DND-41 (cell line): ENCODE data around the gene NOC4L.

Source experiments
- ATAC-seq: fragments of 200-7000 bp; cut with Tn5 transposase; 3 replicates; pipeline ENCODE4 v1.9.1; 2021; ENCODE audit warnings: low read depth; ENCODE audit not compliant: insufficient read depth
- DNase-seq: peaks from one replicate; pipeline ENCODE4 v3.0.0-alpha.2; 2020
- H2AFZ ChIP-seq: 2 replicates; pipeline ENCODE4 v1.6.0; 2012; ENCODE audit warnings: low read depth, low read length
- H3K27ac ChIP-seq: 2 replicates; pipeline ENCODE4 v1.5.1; 2012; ENCODE audit warnings: low read length, inconsistent platforms
- H3K27me3 ChIP-seq: fragments of 200-600 bp; sonication (generic); 2 replicates; pipeline ENCODE4 v1.6.0; 2012; ENCODE audit warnings: low read length, mild to moderate bottlenecking, inconsistent platforms; ENCODE audit not compliant: insufficient read depth, poor library complexity
- H3K36me3 ChIP-seq: 2 replicates; pipeline ENCODE4 v1.5.1; 2012; ENCODE audit warnings: low read length, inconsistent platforms; ENCODE audit not compliant: insufficient read depth
- H3K4me1 ChIP-seq: 2 replicates; pipeline ENCODE4 v1.5.1; 2012; ENCODE audit warnings: mild to moderate bottlenecking, low read length; ENCODE audit not compliant: insufficient read depth
- H3K4me2 ChIP-seq: 2 replicates; pipeline ENCODE4 v1.6.0; 2012; ENCODE audit warnings: mild to moderate bottlenecking, moderate library complexity, low read length, inconsistent platforms; ENCODE audit not compliant: insufficient read depth
- H3K4me3 ChIP-seq, 2 experiments: fragments of 200-600 bp in 1 of 2; shearing (Covaris generic) in 1 of 2; 2 replicates each; pipeline ENCODE4 v1.5.1; 2012 to 2016; ENCODE audit warnings: inconsistent platforms in 2 of 2, low read length in 2 of 2, mild to moderate bottlenecking in 2 of 2, low read depth in 1 of 2, moderate library complexity in 1 of 2
- H3K79me2 ChIP-seq: 2 replicates; pipeline ENCODE4 v1.6.0; 2012; ENCODE audit warnings: low read length, inconsistent platforms; ENCODE audit not compliant: insufficient read depth
- H3K9ac ChIP-seq: 2 replicates; pipeline ENCODE4 v1.6.0; 2012; ENCODE audit warnings: low read depth, mild to moderate bottlenecking, inconsistent platforms, low read length, moderate library complexity
- H3K9me3 ChIP-seq: 2 replicates; pipeline ENCODE4 v1.5.1; 2012; ENCODE audit warnings: low read length, moderate library complexity, mild to moderate bottlenecking, inconsistent platforms; ENCODE audit not compliant: insufficient read depth, severe bottlenecking
- H4K20me1 ChIP-seq: 2 replicates; pipeline ENCODE4 v1.6.0; 2012; ENCODE audit warnings: low read length; ENCODE audit not compliant: insufficient read depth
- EZH2 ChIP-seq: IDR thresholded peaks from 3 replicates; pipeline ENCODE4 v1.6.1; 2012; ENCODE audit warnings: borderline replicate concordance, low read depth, mild to moderate bottlenecking, moderate library complexity, low read length, inconsistent platforms; ENCODE audit not compliant: severe bottlenecking
- TF ChIP-seq, protein P1 (sequence below): IDR thresholded peaks from 2 replicates; pipeline ENCODE4 v1.5.1; 2012; ENCODE audit warnings: borderline replicate concordance, low read length, moderate library complexity, mild to moderate bottlenecking; ENCODE audit not compliant: poor library complexity, severe bottlenecking; ENCODE audit errors: extremely low read depth

Gene NOC4L

GRCh38 chr12:132142679-132143335 is 1.4 kb upstream of the NOC4L start:
- no peak for ATAC-seq
- peaks cover 76% of the 10 kb centered on the region for H4K20me1 ChIP-seq
- no peak for TF ChIP-seq EZH2
- TF ChIP-seq, protein P1, sequence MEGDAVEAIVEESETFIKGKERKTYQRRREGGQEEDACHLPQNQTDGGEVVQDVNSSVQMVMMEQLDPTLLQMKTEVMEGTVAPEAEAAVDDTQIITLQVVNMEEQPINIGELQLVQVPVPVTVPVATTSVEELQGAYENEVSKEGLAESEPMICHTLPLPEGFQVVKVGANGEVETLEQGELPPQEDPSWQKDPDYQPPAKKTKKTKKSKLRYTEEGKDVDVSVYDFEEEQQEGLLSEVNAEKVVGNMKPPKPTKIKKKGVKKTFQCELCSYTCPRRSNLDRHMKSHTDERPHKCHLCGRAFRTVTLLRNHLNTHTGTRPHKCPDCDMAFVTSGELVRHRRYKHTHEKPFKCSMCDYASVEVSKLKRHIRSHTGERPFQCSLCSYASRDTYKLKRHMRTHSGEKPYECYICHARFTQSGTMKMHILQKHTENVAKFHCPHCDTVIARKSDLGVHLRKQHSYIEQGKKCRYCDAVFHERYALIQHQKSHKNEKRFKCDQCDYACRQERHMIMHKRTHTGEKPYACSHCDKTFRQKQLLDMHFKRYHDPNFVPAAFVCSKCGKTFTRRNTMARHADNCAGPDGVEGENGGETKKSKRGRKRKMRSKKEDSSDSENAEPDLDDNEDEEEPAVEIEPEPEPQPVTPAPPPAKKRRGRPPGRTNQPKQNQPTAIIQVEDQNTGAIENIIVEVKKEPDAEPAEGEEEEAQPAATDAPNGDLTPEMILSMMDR, result no peak

DNA sequence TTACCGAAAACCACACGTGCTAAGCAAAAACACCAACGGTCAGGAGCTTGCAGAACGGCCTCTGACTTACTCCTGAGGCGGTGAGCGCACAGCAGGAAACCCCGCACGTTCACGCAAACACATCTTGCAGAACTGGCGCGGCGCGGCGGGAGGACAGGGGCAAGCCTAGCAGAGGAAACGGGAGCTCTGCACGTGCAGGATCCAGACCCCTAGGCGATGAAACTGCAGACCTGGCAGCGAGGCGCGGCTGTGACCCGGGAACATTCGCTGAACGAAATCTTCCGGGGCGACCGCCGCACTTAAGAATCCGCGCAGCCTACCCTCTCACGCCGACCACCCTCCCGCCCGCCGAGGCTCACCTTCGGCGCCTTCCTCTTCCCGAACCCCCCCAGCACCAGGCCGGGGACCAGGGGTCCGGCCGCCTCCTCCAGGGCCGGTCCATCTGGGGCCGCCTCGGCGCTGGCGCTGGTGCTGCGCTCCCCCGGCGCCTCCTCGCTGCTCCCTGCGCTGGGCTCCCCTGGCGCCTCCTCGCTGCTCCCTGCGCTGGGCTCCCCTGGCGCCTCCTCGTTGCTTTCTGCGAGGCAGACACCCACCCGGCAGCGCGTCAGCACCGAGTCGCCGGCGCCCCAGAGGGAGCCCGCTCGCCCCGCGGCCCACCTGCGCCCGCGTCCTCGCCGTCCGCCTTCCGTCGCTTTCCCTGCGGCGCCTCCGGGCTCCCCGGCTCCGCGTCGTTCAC is 753 bp upstream of the NOC4L start:
- Histone ChIP-seq H3K9me3 (no peaks in the 10 kb centered on the region), H3K4me2 (peak overlapping the region; percentile 100), H2AFZ (peak overlapping the region; percentile 97), H3K36me3 (peaks cover 76% of the 10 kb centered on the region), H3K9ac (peak overlapping the region; percentile 94), H3K4me3 (peak overlapping the region; percentile 94 to 100), H3K27me3 (no peaks in the 10 kb centered on the region), H3K4me1 (peaks cover 42% of the 10 kb centered on the region), H3K79me2 (peaks cover 72% of the 10 kb centered on the region), H4K20me1 (peaks cover 72% of the 10 kb centered on the region), H3K27ac (peak overlapping the region; percentile 71)
- DNase-seq (peak; percentile 37), ATAC-seq (peak; percentile 44)
- TF ChIP-seq EZH2, result no peak
- TF ChIP-seq, protein P1, result no peak

More at GRCh38 chr12:132142679-132143335, 1.4 kb upstream of the NOC4L start:
- peak overlapping the region; percentile 100 for H3K4me2 ChIP-seq
- peak overlapping the region; percentile 94 for H3K9ac ChIP-seq
- peak overlapping the region; percentile 71 for H3K27ac ChIP-seq
- no peak for DNase-seq
- H3K9me3 ChIP-seq, result no peaks in the 10 kb centered on the region
- peaks cover 74% of the 10 kb centered on the region for H3K36me3 ChIP-seq
- no peaks in the 10 kb centered on the region for H3K27me3 ChIP-seq
- peak overlapping the region; percentile 97; the same call in 1 of the 2 replicates for H2AFZ ChIP-seq
- H3K4me3 ChIP-seq, result peak overlapping the region; percentile 94 to 100
- peaks cover 66% of the 10 kb centered on the region for H3K79me2 ChIP-seq
- H3K4me1 ChIP-seq, result peaks cover 42% of the 10 kb centered on the region

- H4K20me1 ChIP-seq, result peaks cover 63% of the 10 kb centered on the region
- peak overlapping the region; percentile 94 for H3K9ac ChIP-seq
- no peaks in the 10 kb centered on the region for H3K27me3 ChIP-seq
- H3K27ac ChIP-seq, result peak overlapping the region; percentile 84
- TF ChIP-seq, protein P1, result no peak
- TF ChIP-seq EZH2, result no peak
- peaks cover 72% of the 10 kb centered on the region for H3K79me2 ChIP-seq
- peaks cover 68% of the 10 kb centered on the region for H3K36me3 ChIP-seq
- H3K4me3 ChIP-seq, result peak overlapping the region; percentile 94 to 100
- H2AFZ ChIP-seq, result peak overlapping the region; percentile 97
- no peak for DNase-seq
- peaks cover 3% of the 10 kb centered on the region for H3K9me3 ChIP-seq
- peak; percentile 27 for ATAC-seq
- H3K4me2 ChIP-seq, result peak overlapping the region; percentile 100
- peaks cover 42% of the 10 kb centered on the region for H3K4me1 ChIP-seq
Measured at GRCh38 chr12:132144810-132145168, 532 bp downstream of the NOC4L start.
